ENCODE data around the gene ALLC.
"Not testable (repeated sequence)": the region's sequence is repeated elsewhere in the genome, so short reads cannot be mapped to it uniquely, and the experiment has no call there.

The ALLC gene

GRCh38 chr2:3626812-3627499, 31.0 kb upstream of the ALLC start:
- DNase-seq = no peak

GRCh38 chr2:3627500-3628100, 30.4 kb upstream of the ALLC start:
- no peak for DNase-seq

GRCh38 chr2:3628241-3628679, 29.7 kb upstream of the ALLC start:
- DNase-seq = no peak

- DNase-seq = no peak
Measured at GRCh38 chr2:3628800-3629199, 29.2 kb upstream of the ALLC start.

GRCh38 chr2:3630631-3631030, 27.4 kb upstream of the ALLC start:
- no peak for DNase-seq

GRCh38 chr2:3631161-3631850, 26.7 kb upstream of the ALLC start:
- no peak for DNase-seq

GRCh38 chr2:3631851-3632659, 25.9 kb upstream of the ALLC start:
- no peak for DNase-seq

- no peak for DNase-seq
Measured at GRCh38 chr2:3633089-3633981, 24.7 kb upstream of the ALLC start.

- DNase-seq = no peak
Measured at GRCh38 chr2:3633982-3634595, 23.9 kb upstream of the ALLC start.

GRCh38 chr2:3634596-3635121, 23.3 kb upstream of the ALLC start:
- no peak for DNase-seq

- DNase-seq = no peak
Measured at GRCh38 chr2:3635171-3635974, 22.6 kb upstream of the ALLC start.

GRCh38 chr2:3635975-3636327, 22.0 kb upstream of the ALLC start:
- DNase-seq = not testable (repeated sequence)

- no peak for DNase-seq
Measured at GRCh38 chr2:3636586-3637310, 21.3 kb upstream of the ALLC start.

- no peak for DNase-seq
Measured at GRCh38 chr2:3637311-3637675, 20.7 kb upstream of the ALLC start.

GRCh38 chr2:3637692-3638455, 20.1 kb upstream of the ALLC start:
- DNase-seq = no peak

GRCh38 chr2:3638456-3638810, 19.6 kb upstream of the ALLC start:
- no peak for DNase-seq

GRCh38 chr2:3639015-3639630, 18.9 kb upstream of the ALLC start:
- no peak for DNase-seq

- DNase-seq = no peak
Measured at GRCh38 chr2:3639653-3640052, 18.3 kb upstream of the ALLC start.

- no peak for DNase-seq
Measured at GRCh38 chr2:3641181-3641580, 16.8 kb upstream of the ALLC start.
